H9 (cell line): Measurements from ENCODE around the gene ELAVL1. TPM values are rescaled to one million over a fixed set of nuclear protein-coding genes. Genes with fewer than 3 reads are reported as not detected.
A peak's percentile ranks its signal among the peaks of the same experiment; 100 is the strongest.

ENCODE experiments used
- DNase-seq: peaks from one replicate; pipeline ENCODE4 v3.0.0-alpha.2; 2017
- H2AFZ ChIP-seq: one replicate; pipeline ENCODE4 v1.6.1; 2013; ENCODE audit warnings: mild to moderate bottlenecking, low read length, control low read depth, moderate library complexity
- H2AK5ac ChIP-seq: 2 replicates; pipeline ENCODE4 v1.6.1; 2013; ENCODE audit warnings: low read length, control low read depth, mixed read lengths; ENCODE audit not compliant: insufficient read length
- H2BK120ac ChIP-seq: one replicate; pipeline ENCODE4 v1.6.1; 2013; ENCODE audit warnings: low read depth, mild to moderate bottlenecking, low read length, control low read depth, inconsistent platforms; ENCODE audit not compliant: poor library complexity, severe bottlenecking
- H2BK12ac ChIP-seq: 2 replicates; pipeline ENCODE4 v1.6.1; 2013; ENCODE audit warnings: low read length, control low read depth, mixed read lengths, low read depth; ENCODE audit not compliant: insufficient read length
- H2BK15ac ChIP-seq: 2 replicates; pipeline ENCODE4 v1.6.1; 2013; ENCODE audit warnings: low read depth, low read length, control low read depth
- H2BK20ac ChIP-seq: one replicate; pipeline ENCODE4 v1.6.1; 2013; ENCODE audit warnings: low read depth, mild to moderate bottlenecking, low read length, control low read depth, inconsistent platforms; ENCODE audit not compliant: poor library complexity, severe bottlenecking
- H2BK5ac ChIP-seq: 2 replicates; pipeline ENCODE4 v1.6.1; 2013; ENCODE audit warnings: low read length, control low read depth, mixed read lengths; ENCODE audit not compliant: insufficient read length
- H3K14ac ChIP-seq: 2 replicates; pipeline ENCODE4 v1.6.1; 2013; ENCODE audit warnings: low read length, control low read depth; ENCODE audit not compliant: insufficient read depth
- H3K18ac ChIP-seq: 2 replicates; pipeline ENCODE4 v1.6.1; 2013; ENCODE audit warnings: low read depth, mild to moderate bottlenecking, mixed read lengths, low read length, control low read depth; ENCODE audit not compliant: insufficient read length
- H3K23ac ChIP-seq: 2 replicates; pipeline ENCODE4 v1.6.1; 2013; ENCODE audit warnings: low read length, control low read depth, mixed read lengths, low read depth; ENCODE audit not compliant: insufficient read length
- H3K23me2 ChIP-seq: 2 replicates; pipeline ENCODE4 v1.6.1; 2013; ENCODE audit warnings: low read depth, mild to moderate bottlenecking, mixed read lengths, low read length, control low read depth; ENCODE audit not compliant: insufficient read length, poor library complexity, severe bottlenecking
- H3K27ac ChIP-seq: 2 replicates; pipeline ENCODE4 v1.5.1; 2013; ENCODE audit warnings: low read length, control low read depth, mixed read lengths, low read depth; ENCODE audit not compliant: insufficient read length
- H3K27me3 ChIP-seq: 2 replicates; pipeline ENCODE4 v1.6.1; 2013; ENCODE audit warnings: low read length, control low read depth, inconsistent platforms; ENCODE audit not compliant: insufficient read depth
- H3K4ac ChIP-seq: 2 replicates; pipeline ENCODE4 v1.6.1; 2013; ENCODE audit warnings: low read depth, mild to moderate bottlenecking, control low read depth, inconsistent platforms, low read length, moderate library complexity
- H3K4me1 ChIP-seq: 2 replicates; pipeline ENCODE4 v1.6.1; 2013; ENCODE audit warnings: low read length, control low read depth, inconsistent platforms; ENCODE audit not compliant: insufficient read depth
- H3K4me2 ChIP-seq: 2 replicates; pipeline ENCODE4 v1.6.1; 2013; ENCODE audit warnings: low read length, control low read depth, mixed read lengths; ENCODE audit not compliant: insufficient read length, insufficient read depth
- H3K56ac ChIP-seq: 2 replicates; pipeline ENCODE4 v1.6.1; 2013; ENCODE audit warnings: low read depth, mild to moderate bottlenecking, mixed read lengths, low read length, control low read depth; ENCODE audit not compliant: insufficient read length
- H3K79me1 ChIP-seq: 2 replicates; pipeline ENCODE4 v1.6.1; 2013; ENCODE audit warnings: low read depth, mild to moderate bottlenecking, moderate library complexity, low read length, control low read depth, inconsistent platforms; ENCODE audit not compliant: insufficient read depth, poor library complexity, severe bottlenecking
- H3K79me2 ChIP-seq: 2 replicates; pipeline ENCODE4 v1.6.1; 2013; ENCODE audit warnings: low read length, control low read depth, inconsistent platforms; ENCODE audit not compliant: insufficient read depth
- H3K9ac ChIP-seq: 2 replicates; pipeline ENCODE4 v1.6.1; 2013; ENCODE audit warnings: low read length, control low read depth, mixed read lengths; ENCODE audit not compliant: insufficient read length; ENCODE audit errors: extremely low read depth
- H3K9me3 ChIP-seq: one replicate; pipeline ENCODE4 v1.6.1; 2013; ENCODE audit warnings: low read depth, low read length, inconsistent platforms; ENCODE audit not compliant: control insufficient read depth
- H3T11ph ChIP-seq: one replicate; pipeline ENCODE4 v1.6.1; 2013; ENCODE audit warnings: mild to moderate bottlenecking, low read length, control low read depth, inconsistent platforms
- H4K20me1 ChIP-seq: one replicate; pipeline ENCODE4 v1.6.1; 2013; ENCODE audit not compliant: control insufficient read depth, insufficient read length, insufficient read depth
- H4K5ac ChIP-seq: 2 replicates; pipeline ENCODE4 v1.6.1; 2013; ENCODE audit warnings: low read depth, mild to moderate bottlenecking, mixed read lengths, low read length, control low read depth; ENCODE audit not compliant: insufficient read length
- H4K8ac ChIP-seq: replicated peaks from 2 replicates; pipeline ENCODE4 v1.6.1; 2013; ENCODE audit warnings: low read length, control low read depth, mixed read lengths, low read depth; ENCODE audit not compliant: insufficient read length
- H4K91ac ChIP-seq: 2 replicates; pipeline ENCODE4 v1.6.1; 2013; ENCODE audit warnings: low read depth, mild to moderate bottlenecking, moderate library complexity, mixed read lengths, low read length, control low read depth; ENCODE audit not compliant: insufficient read length
- H3K27ac Mint-ChIP-seq, 3 experiments: 2 replicates in 2 of 3; 3 replicates in 1 of 3; pipeline ENCODE4 v1.8.0; 2020 to 2021; ENCODE audit warnings: mixed read lengths in 3 of 3, mild to moderate bottlenecking in 1 of 3, moderate library complexity in 1 of 3
- H3K27me3 Mint-ChIP-seq: 2 replicates; pipeline ENCODE4 v1.8.0; 2021; ENCODE audit warnings: low read depth, mild to moderate bottlenecking, moderate library complexity, mixed read lengths
- H3K36me3 Mint-ChIP-seq, 3 experiments: 2 replicates in 2 of 3; 3 replicates in 1 of 3; pipeline ENCODE4 v1.8.0; 2020 to 2021; ENCODE audit warnings: low read depth in 3 of 3, mixed read lengths in 3 of 3; ENCODE audit not compliant: insufficient read depth in 1 of 3
- H3K4me1 Mint-ChIP-seq, 2 experiments: 2 replicates each; pipeline ENCODE4 v1.8.0; 2020; ENCODE audit warnings: mixed read lengths in 2 of 2
- H3K4me3 Mint-ChIP-seq, 2 experiments: 2 replicates in 1 of 2; 3 replicates in 1 of 2; pipeline ENCODE4 v1.8.0; 2020 to 2021; ENCODE audit warnings: mild to moderate bottlenecking in 2 of 2, mixed read lengths in 2 of 2, moderate library complexity in 1 of 2
- H3K9me3 Mint-ChIP-seq, 2 experiments: 2 replicates in 1 of 2; 3 replicates in 1 of 2; pipeline ENCODE4 v1.8.0; 2020; ENCODE audit warnings: mild to moderate bottlenecking in 2 of 2, mixed read lengths in 2 of 2, moderate library complexity in 1 of 2
- CTCF ChIP-seq: fragments of 200-600 bp; sonication (generic); conservative IDR thresholded peaks from 3 replicates; pipeline ENCODE4 v1.8.0; 2021; ENCODE audit warnings: antibody characterized with exemption, mild to moderate bottlenecking
- WGBS: extraction: QIAGEN DNeasy Blood & Tissue Kit; methylation state at CpG from one replicate; pipeline ENCODE4 v1.1.7; 2013; ENCODE audit warnings: missing lambda C conversion rate, low lambda C conversion rate, mixed read lengths; ENCODE audit not compliant: insufficient read length; ENCODE audit errors: extremely low coverage; 5-methylcytosine and 5-hydroxymethylcytosine counted together
- total RNA-seq: library from RNA; stranded (reverse); gene quantifications from 2 replicates; pipeline ENCODE4 v1.2.1, GENCODE V29; 2021

ELAVL1 gene
- total RNA-seq, 1 experiment from 2014 or later: 149 TPM

- Histone ChIP-seq H4K5ac (no peak overlapping the region), H4K91ac (no peak overlapping the region), H3T11ph (no peak overlapping the region), H3K18ac (no peak overlapping the region), H3K79me1 (peaks cover 9% of the 10 kb centered on the region), H2BK5ac (no peak overlapping the region), H3K4me2 (peak overlapping the region; percentile 66), H2AFZ (no peak overlapping the region), H2BK20ac (no peak overlapping the region), H3K4ac (no peak overlapping the region), H3K27me3 (no peaks in the 10 kb centered on the region), H2BK12ac (no peak overlapping the region), H3K9ac (no peak overlapping the region), H3K27ac (no peak overlapping the region), H2AK5ac (no peak overlapping the region), H3K56ac (no peak overlapping the region), H3K23me2 (no peaks in the 10 kb centered on the region), H3K9me3 (no peaks in the 10 kb centered on the region), H3K79me2 (peaks cover 3% of the 10 kb centered on the region; the same call in 1 of the 2 replicates), H3K4me1 (no peaks in the 10 kb centered on the region), H3K14ac (no peak overlapping the region), H2BK15ac (no peak overlapping the region), H2BK120ac (no peak overlapping the region), H3K23ac (no peak overlapping the region), H4K20me1 (no peaks in the 10 kb centered on the region), H4K8ac (no peak overlapping the region)
- Mint-ChIP-seq H3K27me3 (no peaks in the 10 kb centered on the region; the same call in 1 of the 2 replicates), H3K36me3 (peaks cover 23 to 36% (median 34%) of the 10 kb centered on the region in 3 experiments), H3K9me3 (peaks cover 0 to 2% of the 10 kb centered on the region in 2 experiments; a peak in 1 of 5 replicates), H3K4me3 (peak overlapping the region; percentile 90 to 96), H3K4me1 (peaks cover 3 to 10% of the 10 kb centered on the region in 2 experiments; a peak in 2 of 4 replicates), H3K27ac (peak overlapping the region in 2 of 3 experiments; percentile 60 to 97; a peak in 2 of 7 replicates)
- DNase-seq: no peak
- WGBS: no CpG with 5 or more reads among the region's 19 CpGs
- TF ChIP-seq CTCF: no peak
Observed at GRCh38 chr19:7941895-7942596, 63.4 kb downstream of the ELAVL1 start.
